HG03066 (cell line): ENCODE data around the gene SLC38A3.

ENCODE experiments used
- ATAC-seq: cut with Tn5 transposase; IDR thresholded peaks from one replicate; pipeline ENCODE4 v1.9.1; 2021; ENCODE audit warnings: low read depth; ENCODE audit not compliant: unreplicated experiment

Gene SLC38A3

GRCh38 chr3:50190936-50191660, 14.0 kb upstream of the SLC38A3 start, which contains the start of gene GNAT1:
Gene GNAT1 (plus strand): TSS chr3:50191610. CDS start chr3:50191726, 116 bp downstream.
- ATAC-seq = no peak

DNA sequence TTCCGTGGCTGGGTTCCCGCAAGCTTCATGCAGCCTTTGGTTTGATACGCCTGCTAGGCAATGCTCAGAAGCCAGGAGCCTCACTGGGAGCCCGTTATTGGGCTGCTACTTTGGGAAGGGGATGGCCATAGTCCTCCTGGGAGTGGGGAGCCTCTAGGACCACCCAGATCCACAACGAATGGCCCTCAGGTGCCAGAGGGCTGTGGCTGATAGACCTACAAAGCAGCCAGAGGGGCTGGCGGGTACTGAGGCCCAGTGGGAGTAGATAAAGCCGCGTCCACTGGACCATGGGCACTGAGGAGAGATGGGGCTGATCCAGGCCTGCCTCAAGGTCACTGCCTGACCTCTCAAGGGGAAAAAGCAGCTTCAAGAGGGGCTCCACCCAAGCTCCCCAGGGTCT, 12.9 kb upstream of the SLC38A3 start:
- ATAC-seq = no peak

DNA sequence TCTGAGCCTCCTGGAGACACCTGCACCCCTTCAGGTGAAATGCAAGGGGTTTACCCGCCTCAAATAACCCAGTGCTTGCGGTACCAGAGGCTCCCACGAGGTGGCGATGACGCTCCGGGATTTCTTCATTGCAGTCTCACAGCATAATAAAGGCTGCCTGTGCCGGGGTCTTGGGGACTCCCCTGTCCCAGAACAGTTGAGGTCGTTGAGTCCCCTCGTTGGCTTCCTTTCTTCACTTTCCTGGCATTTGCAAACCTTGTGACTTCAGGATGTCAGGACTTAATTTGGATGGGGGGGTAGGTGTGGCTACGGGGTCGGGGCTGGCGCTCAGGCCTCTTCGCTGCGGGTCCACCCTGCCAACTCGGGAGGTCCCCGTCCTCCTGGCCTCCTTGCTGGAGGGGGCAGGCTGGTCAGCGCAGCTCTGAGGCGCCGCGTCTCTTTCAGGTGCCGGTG, 12.4 kb upstream of the SLC38A3 start:
- ATAC-seq = no peak

DNA sequence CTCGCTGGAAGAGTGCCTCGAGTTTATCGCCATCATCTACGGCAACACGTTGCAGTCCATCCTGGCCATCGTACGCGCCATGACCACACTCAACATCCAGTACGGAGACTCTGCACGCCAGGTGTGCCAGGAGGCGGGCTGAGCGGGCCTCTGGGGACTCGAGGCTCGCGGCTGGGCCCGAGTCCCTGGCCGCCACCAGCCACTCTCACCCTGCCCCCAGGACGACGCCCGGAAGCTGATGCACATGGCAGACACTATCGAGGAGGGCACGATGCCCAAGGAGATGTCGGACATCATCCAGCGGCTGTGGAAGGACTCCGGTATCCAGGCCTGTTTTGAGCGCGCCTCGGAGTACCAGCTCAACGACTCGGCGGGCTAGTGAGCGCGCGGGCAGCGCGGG, 11.8 kb upstream of the SLC38A3 start:
- no peak for ATAC-seq

GRCh38 chr3:50193746-50194127, 11.3 kb upstream of the SLC38A3 start:
- ATAC-seq = no peak

- no peak for ATAC-seq
Measured at GRCh38 chr3:50194128-50194902, 10.8 kb upstream of the SLC38A3 start.

GRCh38 chr3:50194903-50195500, 10.1 kb upstream of the SLC38A3 start:
- ATAC-seq = no peak

DNA sequence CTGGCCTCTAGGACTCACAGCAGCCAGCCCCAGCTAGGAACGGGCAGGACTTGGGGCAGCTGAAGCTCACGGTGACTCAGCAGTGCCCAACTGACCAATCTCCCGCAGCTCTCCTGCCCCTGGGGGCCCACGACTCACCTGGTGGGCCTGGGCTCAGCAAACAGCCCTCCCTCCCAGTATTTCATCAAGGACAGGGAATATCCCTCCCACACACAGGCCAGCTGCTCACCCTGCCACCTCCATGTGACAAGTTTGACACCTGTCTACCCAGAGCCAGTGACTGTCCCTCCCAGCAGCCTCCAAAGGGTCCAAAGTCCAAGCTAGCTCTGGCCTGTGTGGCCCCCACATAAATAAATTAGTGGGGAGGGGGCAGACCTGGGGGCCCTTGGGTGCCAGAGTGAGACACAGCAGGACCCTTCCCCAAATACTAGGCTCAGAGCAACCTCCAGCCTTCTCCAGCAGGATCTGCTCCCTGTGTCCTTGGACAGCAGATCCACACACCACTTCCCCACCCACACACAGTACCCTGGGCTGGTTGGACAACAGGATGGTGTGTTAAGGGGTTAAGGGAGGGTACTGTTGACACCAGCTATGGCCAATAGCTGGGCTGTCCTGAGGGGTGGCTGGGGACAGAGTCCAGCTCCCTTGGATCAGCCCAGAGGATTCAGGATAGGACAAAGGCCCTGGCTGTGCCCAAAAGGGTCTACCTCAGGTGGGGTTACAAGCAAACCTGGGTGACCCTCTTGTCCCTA, 9.4 kb upstream of the SLC38A3 start:
- no peak for ATAC-seq

DNA sequence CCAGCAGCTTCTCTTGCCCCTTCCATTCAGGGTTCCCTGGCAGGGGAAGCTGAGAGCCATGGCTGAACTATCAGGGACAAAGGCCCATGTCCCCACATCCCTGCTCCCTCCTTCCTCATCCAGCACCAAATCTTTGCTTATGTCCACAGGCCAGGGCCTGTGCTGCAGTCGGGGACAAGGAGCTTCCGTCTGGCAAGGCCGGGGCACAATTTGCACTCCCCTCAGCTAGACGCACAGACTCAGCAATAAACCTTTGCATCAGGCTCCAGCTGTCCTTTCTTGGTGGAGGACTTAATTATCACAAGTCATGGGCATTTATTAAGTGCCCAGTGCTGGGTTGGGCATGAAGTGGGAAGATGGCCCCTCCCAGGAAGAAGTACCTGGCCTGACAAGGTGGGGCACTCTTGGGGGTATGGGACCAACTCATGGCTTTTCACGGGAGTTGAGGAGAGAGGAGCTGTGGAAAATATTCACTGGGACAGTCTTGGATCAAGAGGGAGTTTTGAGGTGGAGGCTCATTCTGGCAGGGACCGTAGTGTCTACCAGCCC, 8.7 kb upstream of the SLC38A3 start:
- ATAC-seq = no peak

DNA sequence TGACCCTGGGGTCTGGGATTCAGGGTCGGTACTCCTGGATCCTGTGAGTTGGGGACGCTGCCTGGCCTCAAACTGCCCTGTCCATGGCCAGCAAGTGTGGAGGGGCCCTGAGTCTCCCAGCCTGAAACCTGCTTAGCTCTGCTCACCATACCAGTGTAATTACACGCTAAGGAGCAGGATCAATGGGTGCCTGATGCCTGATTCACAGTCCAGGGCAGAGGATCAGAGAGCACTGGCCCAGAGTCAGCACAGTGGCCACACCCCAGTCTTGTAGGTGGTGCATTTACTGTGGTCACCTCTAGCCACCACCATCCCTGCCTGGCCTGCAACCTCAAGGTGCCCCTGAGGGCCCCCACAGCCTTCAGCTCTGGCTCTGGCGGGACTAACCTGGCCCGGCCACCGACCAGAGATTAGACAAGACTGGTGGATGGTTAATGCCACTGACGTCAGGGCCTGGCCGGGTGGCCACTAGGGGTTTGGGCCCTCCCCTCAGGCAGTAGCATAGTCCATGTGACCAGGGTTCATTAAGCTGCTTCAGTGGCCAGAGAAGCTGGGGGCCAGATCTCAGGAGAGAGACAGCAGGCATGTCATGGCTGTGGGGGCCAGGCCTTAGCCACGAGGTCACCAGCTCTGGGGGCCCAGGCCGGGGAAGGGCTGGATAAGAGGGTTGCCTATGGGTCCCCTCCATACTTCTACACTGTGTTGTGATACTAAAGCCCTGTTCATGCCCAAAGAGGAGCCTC, 3.3 kb upstream of the SLC38A3 start:
- ATAC-seq = no peak

DNA sequence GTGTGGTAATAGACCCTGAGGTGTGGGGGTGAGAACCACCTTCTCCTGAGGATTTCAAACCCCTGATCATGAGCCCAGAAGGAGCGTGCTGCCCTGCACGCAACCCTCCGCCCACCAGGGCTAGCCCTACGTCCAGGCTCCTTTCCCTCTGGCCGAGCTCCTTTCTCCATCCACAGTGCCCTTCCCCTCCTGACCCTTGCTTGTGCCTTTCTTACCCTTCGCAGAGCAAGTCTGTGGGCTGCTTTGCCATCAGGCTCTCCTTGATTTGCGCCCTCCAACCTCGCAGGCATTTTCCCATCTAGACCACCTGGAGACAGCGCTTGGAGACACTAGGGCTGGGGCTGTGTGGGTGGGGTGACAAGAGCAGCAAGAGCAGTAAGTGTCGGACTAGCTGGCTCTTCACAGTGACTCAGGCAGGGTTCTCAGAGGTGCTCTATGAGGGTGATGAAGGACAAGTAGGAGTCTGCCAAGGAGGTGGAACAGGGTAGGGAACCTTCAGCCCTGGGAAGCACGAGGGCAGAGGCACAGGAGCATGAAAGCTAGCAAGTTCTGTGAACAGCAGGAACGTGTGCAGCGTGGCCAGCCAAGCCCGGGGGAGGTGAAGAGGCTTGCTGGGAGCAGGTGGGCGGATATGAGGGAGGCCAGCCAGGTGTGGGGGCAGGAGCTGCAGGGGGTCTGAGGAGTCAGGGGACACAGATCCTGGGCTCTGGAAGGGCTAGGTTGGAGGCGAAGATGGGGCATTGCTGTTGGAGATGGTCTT, 2.5 kb upstream of the SLC38A3 start:
- ATAC-seq = no peak

GRCh38 chr3:50203113-50203808, 1.8 kb upstream of the SLC38A3 start:
- no peak for ATAC-seq

DNA sequence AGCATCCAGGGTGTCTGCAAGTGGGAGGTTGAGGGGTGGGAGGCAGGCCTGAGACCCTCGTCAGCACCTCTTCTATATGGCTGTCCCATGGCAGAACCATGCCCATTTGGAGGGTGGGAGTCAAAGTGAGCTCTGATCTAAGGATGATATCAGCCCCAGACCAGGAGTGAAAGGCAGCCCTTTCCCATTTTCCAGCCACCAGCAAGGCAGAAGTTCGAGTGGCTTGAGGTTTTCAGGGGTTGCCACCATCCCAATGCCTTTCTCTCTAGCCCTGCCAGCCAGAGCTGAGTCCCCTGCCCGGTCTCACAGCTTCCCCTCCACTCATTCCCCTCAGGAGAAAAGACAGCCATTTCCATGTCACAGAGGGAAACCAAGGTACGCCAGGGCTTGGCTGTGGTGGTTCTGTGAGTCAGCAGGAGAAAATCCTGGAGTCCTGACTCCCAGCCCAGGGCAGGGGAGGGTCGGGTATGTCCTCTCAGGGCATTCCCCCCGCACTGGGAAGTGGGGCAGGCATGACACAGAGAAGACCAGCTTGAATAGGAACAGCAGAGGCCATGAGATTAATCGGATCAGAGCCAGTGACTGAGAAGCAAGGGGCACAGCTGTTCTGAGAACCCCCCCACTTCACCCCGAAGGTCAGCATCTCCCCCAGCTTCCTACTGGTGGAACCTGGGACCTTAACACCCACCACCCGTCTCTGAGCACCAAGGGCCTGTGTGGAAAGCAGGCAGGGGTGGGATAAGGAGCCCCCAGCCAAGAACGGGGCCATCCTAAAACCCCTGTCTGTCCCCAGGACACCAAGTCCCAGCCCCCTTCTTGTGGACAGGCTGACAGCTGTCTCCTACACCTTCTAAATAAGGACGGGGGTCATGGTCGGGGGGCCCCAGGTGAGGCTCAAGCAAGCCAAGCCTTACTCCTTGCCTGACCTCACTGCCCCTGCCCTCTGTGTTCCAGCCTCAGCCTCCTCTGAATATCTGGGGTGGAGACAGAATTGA, 965 bp upstream of the SLC38A3 start:
- ATAC-seq = no peak

DNA sequence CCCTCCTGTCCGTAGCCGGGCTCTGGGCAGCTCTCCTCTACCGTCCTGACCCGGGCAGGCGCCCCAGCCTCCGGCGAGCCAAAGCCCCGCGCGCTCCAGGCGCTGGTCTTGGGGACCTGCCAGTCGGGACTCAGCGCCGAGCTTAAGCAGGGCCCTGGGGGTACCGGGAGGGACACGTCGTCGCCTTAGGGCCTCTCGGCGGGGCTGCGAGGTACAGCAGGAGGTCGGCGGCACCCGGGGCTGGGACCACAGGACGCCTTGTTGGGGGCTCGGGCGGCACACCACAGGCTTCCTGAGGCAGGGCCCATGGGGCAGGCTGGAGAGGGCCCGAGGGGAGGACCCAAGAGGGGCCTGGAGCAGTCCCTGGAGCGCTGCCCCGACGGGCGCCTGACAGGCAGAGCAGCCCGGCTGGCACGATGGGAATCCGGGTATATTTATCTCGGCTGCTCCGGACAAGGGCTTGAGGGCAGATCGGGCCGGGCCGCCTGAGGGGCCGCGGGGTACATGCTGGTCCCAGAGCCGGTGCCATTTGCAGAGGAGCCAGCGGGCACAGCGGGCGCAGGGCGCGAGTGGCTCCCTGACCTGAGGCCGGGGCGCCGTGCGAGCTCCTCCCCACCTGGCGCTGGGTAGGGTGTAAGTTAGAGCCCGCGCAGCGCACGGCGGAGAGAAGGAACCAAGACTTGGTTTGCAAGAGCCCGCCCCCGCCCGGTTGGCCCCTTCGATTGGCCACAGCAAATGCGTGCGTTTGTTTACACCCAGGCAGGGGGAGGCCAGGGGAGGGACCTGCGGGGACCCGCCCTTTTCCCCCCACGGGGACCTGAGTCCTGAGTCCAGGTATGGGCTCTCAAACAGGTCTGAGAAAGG, 574 bp downstream of the SLC38A3 start:
- no peak for ATAC-seq

- ATAC-seq = no peak
Measured at GRCh38 chr3:50207359-50208042, 2.4 kb downstream of the SLC38A3 start.
